GM21619 (cell line): ENCODE results near the gene PKMYT1.
A peak's percentile ranks its signal among the peaks of the same experiment; 100 is the strongest.

Source experiments
- ATAC-seq: cut with Tn5 transposase; IDR thresholded peaks from one replicate; pipeline ENCODE4 v1.9.1; 2021; ENCODE audit not compliant: unreplicated experiment

Gene PKMYT1

GRCh38 chr16:2974319-2975056, 5.8 kb downstream of the PKMYT1 start:
- no peak for ATAC-seq

GRCh38 chr16:2973605-2974318, 6.5 kb downstream of the PKMYT1 start:
- no peak for ATAC-seq

- no peak for ATAC-seq
Observed at GRCh38 chr16:2973093-2973492, 7.2 kb downstream of the PKMYT1 start.

- ATAC-seq = no peak
Observed at GRCh38 chr16:2971985-2972784, 8.1 kb downstream of the PKMYT1 start.

GRCh38 chr16:2971134-2971984, 8.9 kb downstream of the PKMYT1 start:
- ATAC-seq = no peak

GRCh38 chr16:2970563-2970962, 9.7 kb downstream of the PKMYT1 start:
- ATAC-seq = no peak

GRCh38 chr16:2969545-2970521, 10.4 kb downstream of the PKMYT1 start:
- ATAC-seq = peak; percentile 34

- ATAC-seq = peak; percentile 66
Observed at GRCh38 chr16:2968738-2969544, 11.3 kb downstream of the PKMYT1 start, which contains the start of gene PAQR4. Gene PAQR4, plus strand, starts transcription at chr16:2969348. Its CDS starts 327 bp downstream, at chr16:2969675.

GRCh38 chr16:2968368-2968737, 11.9 kb downstream of the PKMYT1 start:
- ATAC-seq = no peak

- no peak for ATAC-seq
Observed at GRCh38 chr16:2967721-2968161, 12.5 kb downstream of the PKMYT1 start.

- ATAC-seq = no peak
Observed at GRCh38 chr16:2967211-2967631, 13.0 kb downstream of the PKMYT1 start.

GRCh38 chr16:2966808-2967191, 13.4 kb downstream of the PKMYT1 start:
- ATAC-seq = no peak

GRCh38 chr16:2966043-2966807, 14.0 kb downstream of the PKMYT1 start:
- no peak for ATAC-seq

- no peak for ATAC-seq
Observed at GRCh38 chr16:2964475-2965336, 15.5 kb downstream of the PKMYT1 start.

GRCh38 chr16:2963723-2964474, 16.3 kb downstream of the PKMYT1 start, which contains the start of gene KREMEN2:
Gene KREMEN2, plus strand, starts transcription at chr16:2964275. Its CDS starts 246 bp downstream, at chr16:2964521.
- no peak for ATAC-seq

- no peak for ATAC-seq
Observed at GRCh38 chr16:2963074-2963722, 17.0 kb downstream of the PKMYT1 start.
